ENCODE measurements around the gene CALN1. TPM values are rescaled to one million over a fixed set of nuclear protein-coding genes. Genes with fewer than 3 reads are reported as not detected.
"Not testable (repeated sequence)": the region's sequence is repeated elsewhere in the genome, so short reads cannot be mapped to it uniquely, and the experiment has no call there.

CALN1 gene
- total RNA-seq, 1 experiment from 2014 or later = not detected

DNA sequence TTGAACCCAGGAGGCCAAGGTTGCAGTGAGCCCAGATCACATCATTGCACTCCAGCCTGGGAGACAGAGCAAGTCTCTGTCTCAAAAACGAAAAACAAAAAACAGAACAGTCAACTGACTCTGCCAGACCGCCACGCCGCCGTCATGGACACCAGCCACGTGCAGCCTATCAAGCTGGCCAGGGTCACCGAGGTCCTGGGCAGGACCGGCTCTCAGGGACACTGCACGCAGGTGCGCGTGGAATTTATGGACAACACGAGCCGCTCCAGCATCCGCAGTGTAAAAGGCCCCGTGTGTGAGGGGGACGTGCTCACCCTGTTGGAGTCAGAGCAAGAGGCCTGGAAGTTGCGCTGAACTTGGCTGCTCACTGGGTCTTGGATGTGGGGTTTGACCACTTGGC lies 470.0 kb downstream of the CALN1 start:
- no peaks in the 10 kb centered on the region for H3K9me3 ChIP-seq (ENCODE audit: low read length)
- no peaks in the 10 kb centered on the region for H4K20me1 ChIP-seq (ENCODE audit: insufficient read depth, low read depth, low read length)
- no peaks in the 10 kb centered on the region for H3K36me3 ChIP-seq (ENCODE audit: insufficient read depth, low read length)
- H3K9me2 ChIP-seq (replicated peaks; ENCODE audit: insufficient read depth, low read length) = no peaks in the 10 kb centered on the region
- DNase-seq = no peak
- H3K79me2 ChIP-seq (ENCODE audit: low read length) = no peaks in the 10 kb centered on the region
- H3K4me3 ChIP-seq (ENCODE audit: low read length) = no peak overlapping the region
- H3K27ac ChIP-seq (ENCODE audit: low read length) = no peak overlapping the region
- no peak overlapping the region for H2AFZ ChIP-seq (ENCODE audit: low read length)
- no peak overlapping the region for H3K4me2 ChIP-seq (ENCODE audit: low read depth, low read length, poor library complexity, severe bottlenecking)
- no peaks in the 10 kb centered on the region for H3K27me3 ChIP-seq (ENCODE audit: low read length)
- H3K9ac ChIP-seq (ENCODE audit: low read length) = no peak overlapping the region
- no peaks in the 10 kb centered on the region for H3K4me1 ChIP-seq (ENCODE audit: low read length)

DNA sequence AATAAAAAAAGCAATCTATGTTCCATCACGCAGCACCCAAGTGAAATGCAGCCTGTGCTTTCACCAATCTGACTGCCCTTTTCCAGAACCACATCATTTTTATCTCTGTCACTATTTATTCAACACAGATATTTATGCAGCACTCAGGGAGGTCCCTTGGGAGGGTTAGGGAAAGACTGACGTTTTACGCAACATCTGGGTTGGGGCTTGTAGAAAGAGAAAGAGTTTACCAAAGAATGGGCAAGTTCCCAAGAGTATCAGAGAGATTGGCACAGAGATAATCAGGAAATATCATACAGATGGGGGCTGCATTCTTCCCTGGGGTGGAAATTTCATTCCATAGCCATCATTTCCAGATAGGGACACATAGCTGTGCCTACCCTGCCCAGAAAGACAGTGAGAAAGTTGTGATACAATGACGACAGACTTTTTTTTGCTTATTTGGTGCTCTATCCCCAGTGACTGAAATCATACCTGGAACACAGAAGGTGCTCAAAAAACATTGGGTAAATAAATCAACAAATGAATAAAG lies 474.2 kb downstream of the CALN1 start:
- H3K36me3 ChIP-seq (ENCODE audit: insufficient read depth, low read length) = no peaks in the 10 kb centered on the region
- H3K9me3 ChIP-seq (ENCODE audit: low read length) = no peaks in the 10 kb centered on the region
- H4K20me1 ChIP-seq (ENCODE audit: insufficient read depth, low read depth, low read length) = no peaks in the 10 kb centered on the region
- no peak overlapping the region for H2AFZ ChIP-seq (ENCODE audit: low read length)
- H3K27ac ChIP-seq (ENCODE audit: low read length) = no peak overlapping the region
- no peak overlapping the region for H3K4me2 ChIP-seq (ENCODE audit: low read depth, low read length, poor library complexity, severe bottlenecking)
- H3K79me2 ChIP-seq (ENCODE audit: low read length) = no peaks in the 10 kb centered on the region
- DNase-seq = no peak
- H3K4me1 ChIP-seq (ENCODE audit: low read length) = no peaks in the 10 kb centered on the region
- no peaks in the 10 kb centered on the region for H3K9me2 ChIP-seq (replicated peaks; ENCODE audit: insufficient read depth, low read length)
- H3K27me3 ChIP-seq (ENCODE audit: low read length) = no peaks in the 10 kb centered on the region
- H3K4me3 ChIP-seq (ENCODE audit: low read length) = no peak overlapping the region
- no peak overlapping the region for H3K9ac ChIP-seq (ENCODE audit: low read length)

DNA sequence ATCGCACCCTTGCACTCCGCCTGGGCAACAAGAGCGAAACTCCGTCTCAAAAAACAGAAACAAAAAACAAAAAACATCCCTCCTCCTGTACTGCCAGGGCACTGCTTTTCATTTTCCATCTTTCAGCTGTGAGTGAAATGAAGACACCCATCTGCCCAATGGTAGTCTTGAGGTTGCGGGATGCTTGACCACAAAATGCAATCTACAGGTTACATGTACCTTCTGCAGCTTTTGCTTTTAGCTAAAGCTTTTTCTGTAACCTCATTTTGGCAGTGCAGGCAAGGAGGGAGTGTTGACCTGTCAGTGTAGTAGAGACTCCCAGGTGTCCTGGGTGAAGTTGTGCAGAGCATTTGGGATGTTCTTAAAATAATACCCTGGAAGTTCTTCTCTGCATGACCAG lies 476.5 kb downstream of the CALN1 start:
- Histone ChIP-seq H3K27me3 (ENCODE audit: low read length) (no peaks in the 10 kb centered on the region), H3K79me2 (ENCODE audit: low read length) (no peaks in the 10 kb centered on the region), H3K36me3 (ENCODE audit: insufficient read depth, low read length) (no peaks in the 10 kb centered on the region), H3K4me2 (ENCODE audit: low read depth, low read length, poor library complexity, severe bottlenecking) (no peak overlapping the region), H3K4me1 (ENCODE audit: low read length) (no peaks in the 10 kb centered on the region), H3K9me3 (ENCODE audit: low read length) (no peaks in the 10 kb centered on the region), H2AFZ (ENCODE audit: low read length) (no peak overlapping the region), H3K9ac (ENCODE audit: low read length) (no peak overlapping the region), H3K9me2 (replicated peaks; ENCODE audit: insufficient read depth, low read length) (no peaks in the 10 kb centered on the region), H3K27ac (ENCODE audit: low read length) (no peak overlapping the region), H3K4me3 (ENCODE audit: low read length) (no peak overlapping the region), H4K20me1 (ENCODE audit: insufficient read depth, low read depth, low read length) (no peaks in the 10 kb centered on the region)
- no peak for DNase-seq

DNA sequence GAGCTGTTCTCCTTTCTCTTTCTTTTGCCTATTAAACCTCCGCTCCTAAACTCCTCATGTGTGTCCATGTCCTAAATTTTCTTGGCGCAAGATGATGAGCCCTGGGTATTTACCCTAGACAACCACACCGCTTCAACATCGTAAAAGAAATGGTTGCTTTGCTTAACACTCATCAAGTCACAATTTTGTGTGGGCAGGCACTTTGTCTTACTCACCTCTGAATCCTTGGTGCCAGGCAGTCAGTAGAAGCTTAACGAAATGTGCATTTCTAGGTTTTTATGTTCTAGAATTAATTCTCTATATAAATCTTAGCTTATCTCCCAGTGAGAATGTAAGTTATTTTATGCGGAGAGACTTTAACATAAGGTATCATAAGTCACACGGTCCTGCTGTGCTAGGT lies 478.7 kb downstream of the CALN1 start:
- no peak overlapping the region for H3K4me2 ChIP-seq (ENCODE audit: low read depth, low read length, poor library complexity, severe bottlenecking)
- no peaks in the 10 kb centered on the region for H4K20me1 ChIP-seq (ENCODE audit: insufficient read depth, low read depth, low read length)
- no peak overlapping the region for H3K4me3 ChIP-seq (ENCODE audit: low read length)
- H3K9me3 ChIP-seq (ENCODE audit: low read length) = 0 out of 2 replicates have a peak, but pooled peaks cover 3% of the 10 kb centered on the region
- H3K9ac ChIP-seq (ENCODE audit: low read length) = no peak overlapping the region
- no peaks in the 10 kb centered on the region for H3K79me2 ChIP-seq (ENCODE audit: low read length)
- no peak overlapping the region for H2AFZ ChIP-seq (ENCODE audit: low read length)
- H3K9me2 ChIP-seq (replicated peaks; ENCODE audit: insufficient read depth, low read length) = no peaks in the 10 kb centered on the region
- no peaks in the 10 kb centered on the region for H3K36me3 ChIP-seq (ENCODE audit: insufficient read depth, low read length)
- H3K27ac ChIP-seq (ENCODE audit: low read length) = no peak overlapping the region
- H3K27me3 ChIP-seq (ENCODE audit: low read length) = no peaks in the 10 kb centered on the region
- no peaks in the 10 kb centered on the region for H3K4me1 ChIP-seq (ENCODE audit: low read length)
- no peak for DNase-seq

DNA sequence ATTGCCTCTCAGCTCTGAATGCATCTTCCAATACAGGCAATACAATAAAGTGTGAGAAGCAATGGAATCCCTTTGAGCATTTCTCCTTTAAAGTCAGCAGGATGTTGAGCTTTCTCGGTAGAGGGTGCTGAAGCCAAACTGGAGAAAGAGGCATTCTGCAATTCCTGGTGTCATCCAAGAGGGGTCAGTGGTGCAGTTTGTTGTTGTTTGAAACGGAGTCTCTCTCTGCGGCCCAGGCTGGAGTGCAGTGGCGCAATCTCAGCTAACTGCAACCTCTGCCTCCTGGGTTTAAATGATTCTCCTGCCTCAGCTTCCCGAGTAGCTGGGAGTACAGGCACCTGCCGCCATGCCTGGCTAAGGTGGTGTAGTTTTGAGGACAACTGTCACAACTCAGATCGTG lies 486.5 kb downstream of the CALN1 start:
- Histone ChIP-seq H3K9me2 (replicated peaks; ENCODE audit: insufficient read depth, low read length) (no peaks in the 10 kb centered on the region), H3K79me2 (ENCODE audit: low read length) (no peaks in the 10 kb centered on the region), H3K9ac (ENCODE audit: low read length) (no peak overlapping the region), H4K20me1 (ENCODE audit: insufficient read depth, low read depth, low read length) (no peaks in the 10 kb centered on the region), H3K27me3 (ENCODE audit: low read length) (no peaks in the 10 kb centered on the region), H3K4me2 (ENCODE audit: low read depth, low read length, poor library complexity, severe bottlenecking) (no peak overlapping the region), H3K36me3 (ENCODE audit: insufficient read depth, low read length) (no peaks in the 10 kb centered on the region), H2AFZ (ENCODE audit: low read length) (no peak overlapping the region), H3K4me1 (ENCODE audit: low read length) (no peaks in the 10 kb centered on the region), H3K9me3 (ENCODE audit: low read length) (peaks cover 12% of the 10 kb centered on the region), H3K27ac (ENCODE audit: low read length) (no peak overlapping the region), H3K4me3 (ENCODE audit: low read length) (no peak overlapping the region)
- no peak for DNase-seq

DNA sequence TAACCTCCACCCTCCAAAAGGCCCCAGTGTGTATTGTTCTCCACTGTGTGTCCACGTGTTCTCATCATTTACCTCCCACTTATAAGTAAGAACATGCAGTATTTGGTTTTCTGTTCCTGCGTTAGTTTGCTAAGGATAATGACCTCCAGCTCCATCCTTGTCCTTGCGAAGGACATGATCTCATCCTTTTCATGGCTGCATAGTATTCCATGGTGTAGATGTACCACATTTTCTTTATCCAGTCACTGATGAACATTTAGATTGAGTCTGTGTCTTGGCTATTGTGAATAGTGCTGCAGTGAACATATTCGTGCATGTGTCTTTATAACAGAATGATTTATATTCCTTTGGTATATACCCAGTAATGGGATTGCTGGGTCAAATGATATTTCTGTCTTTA lies 497.9 kb downstream of the CALN1 start:
- not testable (repeated sequence) for H3K9ac ChIP-seq (ENCODE audit: low read length); H3K4me2 ChIP-seq (ENCODE audit: low read depth, low read length, poor library complexity, severe bottlenecking); DNase-seq; H4K20me1 ChIP-seq (ENCODE audit: insufficient read depth, low read depth, low read length); H3K79me2 ChIP-seq (ENCODE audit: low read length); H3K4me3 ChIP-seq (ENCODE audit: low read length); H3K4me1 ChIP-seq (ENCODE audit: low read length); H3K27ac ChIP-seq (ENCODE audit: low read length); H3K36me3 ChIP-seq (ENCODE audit: insufficient read depth, low read length); H3K9me2 ChIP-seq (replicated peaks; ENCODE audit: insufficient read depth, low read length); H3K9me3 ChIP-seq (ENCODE audit: low read length); H2AFZ ChIP-seq (ENCODE audit: low read length); H3K27me3 ChIP-seq (ENCODE audit: low read length)

DNA sequence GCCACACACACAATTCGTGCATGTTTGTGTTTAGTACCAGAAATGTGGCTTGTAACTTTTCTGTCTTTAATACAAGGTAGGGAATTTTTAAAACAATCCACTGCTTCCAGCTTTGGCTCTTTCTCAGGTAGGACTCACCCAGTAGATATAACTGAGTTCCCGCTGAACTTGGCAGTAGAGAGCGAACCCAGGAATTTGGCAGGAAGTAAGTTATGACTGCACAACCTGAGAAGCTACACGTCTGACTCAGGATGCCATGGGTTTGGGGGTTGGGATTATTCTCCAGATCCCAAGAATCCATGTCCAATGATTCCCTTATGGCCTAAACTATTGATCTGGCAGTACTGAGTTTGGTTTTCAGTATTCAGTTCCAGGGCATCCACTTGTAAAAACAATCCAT lies 499.7 kb downstream of the CALN1 start:
- no peaks in the 10 kb centered on the region for H3K79me2 ChIP-seq (ENCODE audit: low read length)
- H3K9me2 ChIP-seq (replicated peaks; ENCODE audit: insufficient read depth, low read length) = no peaks in the 10 kb centered on the region
- H3K4me1 ChIP-seq (ENCODE audit: low read length) = no peaks in the 10 kb centered on the region
- no peaks in the 10 kb centered on the region for H3K36me3 ChIP-seq (ENCODE audit: insufficient read depth, low read length)
- no peaks in the 10 kb centered on the region for H3K27me3 ChIP-seq (ENCODE audit: low read length)
- no peak for DNase-seq
- no peak overlapping the region for H3K9ac ChIP-seq (ENCODE audit: low read length)
- no peak overlapping the region for H2AFZ ChIP-seq (ENCODE audit: low read length)
- H3K4me3 ChIP-seq (ENCODE audit: low read length) = no peak overlapping the region
- H3K9me3 ChIP-seq (ENCODE audit: low read length) = no peaks in the 10 kb centered on the region
- no peaks in the 10 kb centered on the region for H4K20me1 ChIP-seq (ENCODE audit: insufficient read depth, low read depth, low read length)
- H3K4me2 ChIP-seq (ENCODE audit: low read depth, low read length, poor library complexity, severe bottlenecking) = no peak overlapping the region
- H3K27ac ChIP-seq (ENCODE audit: low read length) = no peak overlapping the region

DNA sequence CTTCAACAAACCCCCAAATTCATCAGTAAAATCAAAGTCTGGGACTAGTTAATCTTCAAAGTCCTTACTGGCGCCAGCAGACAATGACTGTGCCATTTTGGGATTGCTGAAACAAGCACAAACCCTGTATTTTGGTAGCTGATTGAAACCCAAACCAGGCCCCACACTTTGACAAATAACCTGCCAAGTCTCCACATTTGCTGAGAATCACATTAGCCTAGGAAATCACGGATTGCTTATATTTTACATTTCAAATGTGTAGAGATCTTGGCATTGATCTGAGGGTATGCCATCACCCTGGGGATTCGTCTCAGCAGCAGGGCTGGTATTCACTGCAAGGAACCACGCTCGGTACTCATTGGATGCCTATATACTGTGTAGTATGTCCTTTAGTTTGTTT lies 501.1 kb downstream of the CALN1 start:
- no peak overlapping the region for H3K27ac ChIP-seq (ENCODE audit: low read length)
- no peak overlapping the region for H3K4me3 ChIP-seq (ENCODE audit: low read length)
- H4K20me1 ChIP-seq (ENCODE audit: insufficient read depth, low read depth, low read length) = no peaks in the 10 kb centered on the region
- no peaks in the 10 kb centered on the region for H3K9me2 ChIP-seq (replicated peaks; ENCODE audit: insufficient read depth, low read length)
- H3K9ac ChIP-seq (ENCODE audit: low read length) = no peak overlapping the region
- H3K79me2 ChIP-seq (ENCODE audit: low read length) = no peaks in the 10 kb centered on the region
- H3K4me2 ChIP-seq (ENCODE audit: low read depth, low read length, poor library complexity, severe bottlenecking) = no peak overlapping the region
- H3K9me3 ChIP-seq (ENCODE audit: low read length) = no peaks in the 10 kb centered on the region
- H2AFZ ChIP-seq (ENCODE audit: low read length) = no peak overlapping the region
- no peaks in the 10 kb centered on the region for H3K4me1 ChIP-seq (ENCODE audit: low read length)
- H3K27me3 ChIP-seq (ENCODE audit: low read length) = no peaks in the 10 kb centered on the region
- no peaks in the 10 kb centered on the region for H3K36me3 ChIP-seq (ENCODE audit: insufficient read depth, low read length)
- no peak for DNase-seq

DNA sequence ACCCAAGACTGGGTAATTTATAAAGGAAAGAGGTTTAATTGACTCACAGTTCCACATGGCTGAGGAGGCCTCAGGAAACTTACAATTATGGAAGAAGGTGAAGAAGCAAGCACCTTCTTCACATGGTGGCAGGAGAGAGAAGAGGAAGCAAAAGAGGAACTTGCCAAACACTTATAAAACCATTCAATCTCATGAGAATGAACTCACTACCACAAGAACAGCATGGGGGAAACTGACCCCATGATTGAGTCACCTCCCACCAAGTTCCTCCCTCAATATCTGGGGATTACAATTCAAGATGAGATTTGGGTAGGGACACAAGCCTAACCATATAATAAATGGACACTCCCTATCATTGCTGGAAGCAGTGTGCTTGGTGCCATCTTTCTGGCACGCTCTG lies 506.3 kb downstream of the CALN1 start:
- Histone ChIP-seq H3K27ac (ENCODE audit: low read length) (no peak overlapping the region), H3K27me3 (ENCODE audit: low read length) (no peaks in the 10 kb centered on the region)

More for the DNA sequence above, 506.3 kb downstream of the CALN1 start:
- H3K4me2 ChIP-seq (ENCODE audit: low read depth, low read length, poor library complexity, severe bottlenecking) = no peak overlapping the region
- H3K4me3 ChIP-seq (ENCODE audit: low read length) = no peak overlapping the region
- no peaks in the 10 kb centered on the region for H3K79me2 ChIP-seq (ENCODE audit: low read length)
- H3K9me2 ChIP-seq (replicated peaks; ENCODE audit: insufficient read depth, low read length) = no peaks in the 10 kb centered on the region
- no peak for DNase-seq
- no peaks in the 10 kb centered on the region; the same call in 1 of the 2 replicates for H3K9me3 ChIP-seq (ENCODE audit: low read length)
- H2AFZ ChIP-seq (ENCODE audit: low read length) = no peak overlapping the region
- no peaks in the 10 kb centered on the region for H4K20me1 ChIP-seq (ENCODE audit: insufficient read depth, low read depth, low read length)
- no peaks in the 10 kb centered on the region for H3K4me1 ChIP-seq (ENCODE audit: low read length)
- no peaks in the 10 kb centered on the region for H3K36me3 ChIP-seq (ENCODE audit: insufficient read depth, low read length)
- H3K9ac ChIP-seq (ENCODE audit: low read length) = no peak overlapping the region
